Measurements from ENCODE around the gene PHLDB3.

DNA sequence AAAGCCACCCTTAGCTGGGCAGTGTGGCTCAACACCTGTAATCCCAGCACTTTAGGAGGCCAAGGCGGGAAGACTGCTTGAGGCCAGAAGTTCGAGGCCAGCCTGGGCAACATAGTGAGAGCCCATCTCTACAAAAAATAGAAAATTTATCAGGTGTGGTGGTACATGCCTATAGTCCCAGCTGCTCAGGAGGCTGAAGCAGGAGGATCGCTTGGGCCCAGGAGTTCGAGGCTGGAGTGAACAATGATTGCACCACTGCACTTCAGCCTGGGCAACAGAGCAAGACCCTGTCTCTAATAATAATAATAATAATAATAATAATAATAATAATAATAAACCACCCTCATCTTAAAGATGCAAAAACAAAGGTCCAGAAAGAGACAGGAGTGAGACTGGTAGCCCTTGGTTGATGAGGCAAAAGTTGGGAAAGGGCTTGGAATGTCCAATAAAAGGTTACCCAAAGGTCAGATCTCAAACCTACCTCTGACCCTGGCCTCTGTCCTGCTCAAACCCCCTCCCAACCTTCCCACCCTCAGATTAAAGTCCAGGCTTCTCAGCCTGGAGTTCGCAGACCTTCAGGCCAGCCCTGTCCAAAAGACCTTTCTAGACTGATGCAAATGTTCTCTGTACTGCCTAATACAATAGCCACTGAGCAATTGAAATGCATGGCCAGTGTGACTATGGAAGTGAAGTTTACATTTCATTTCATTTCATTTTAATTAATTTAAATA lies 37.5 kb upstream of the PHLDB3 start:
- no peak for TF ChIP-seq CBX2 (IDR thresholded peaks at IDR 0.05; ENCODE audit: borderline replicate concordance, low read depth)
- TF ChIP-seq POLR2A (IDR thresholded peaks at IDR 0.05; ENCODE audit: low read length) = no peak
- TF ChIP-seq, protein P1, sequence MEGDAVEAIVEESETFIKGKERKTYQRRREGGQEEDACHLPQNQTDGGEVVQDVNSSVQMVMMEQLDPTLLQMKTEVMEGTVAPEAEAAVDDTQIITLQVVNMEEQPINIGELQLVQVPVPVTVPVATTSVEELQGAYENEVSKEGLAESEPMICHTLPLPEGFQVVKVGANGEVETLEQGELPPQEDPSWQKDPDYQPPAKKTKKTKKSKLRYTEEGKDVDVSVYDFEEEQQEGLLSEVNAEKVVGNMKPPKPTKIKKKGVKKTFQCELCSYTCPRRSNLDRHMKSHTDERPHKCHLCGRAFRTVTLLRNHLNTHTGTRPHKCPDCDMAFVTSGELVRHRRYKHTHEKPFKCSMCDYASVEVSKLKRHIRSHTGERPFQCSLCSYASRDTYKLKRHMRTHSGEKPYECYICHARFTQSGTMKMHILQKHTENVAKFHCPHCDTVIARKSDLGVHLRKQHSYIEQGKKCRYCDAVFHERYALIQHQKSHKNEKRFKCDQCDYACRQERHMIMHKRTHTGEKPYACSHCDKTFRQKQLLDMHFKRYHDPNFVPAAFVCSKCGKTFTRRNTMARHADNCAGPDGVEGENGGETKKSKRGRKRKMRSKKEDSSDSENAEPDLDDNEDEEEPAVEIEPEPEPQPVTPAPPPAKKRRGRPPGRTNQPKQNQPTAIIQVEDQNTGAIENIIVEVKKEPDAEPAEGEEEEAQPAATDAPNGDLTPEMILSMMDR (IDR thresholded peaks at IDR 0.05) = no peak
- no peak for TF ChIP-seq RFX5 (IDR thresholded peaks at IDR 0.05)
- TF ChIP-seq, protein P2, sequence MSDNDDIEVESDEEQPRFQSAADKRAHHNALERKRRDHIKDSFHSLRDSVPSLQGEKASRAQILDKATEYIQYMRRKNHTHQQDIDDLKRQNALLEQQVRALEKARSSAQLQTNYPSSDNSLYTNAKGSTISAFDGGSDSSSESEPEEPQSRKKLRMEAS (IDR thresholded peaks at IDR 0.05) = no peak
- no peak for TF ChIP-seq ESRRA (IDR thresholded peaks at IDR 0.05; ENCODE audit: borderline replicate concordance, low read length)
- no peak for TF ChIP-seq FOSL2 (IDR thresholded peaks at IDR 0.05)
- no peak for TF ChIP-seq FOSL2 (CRISPR knock-in tag; IDR thresholded peaks at IDR 0.05)
- TF ChIP-seq POLR2AphosphoS2 (conservative IDR thresholded peaks at IDR 0.05; ENCODE audit: low read length) = no peak
- TF ChIP-seq, protein P3, sequence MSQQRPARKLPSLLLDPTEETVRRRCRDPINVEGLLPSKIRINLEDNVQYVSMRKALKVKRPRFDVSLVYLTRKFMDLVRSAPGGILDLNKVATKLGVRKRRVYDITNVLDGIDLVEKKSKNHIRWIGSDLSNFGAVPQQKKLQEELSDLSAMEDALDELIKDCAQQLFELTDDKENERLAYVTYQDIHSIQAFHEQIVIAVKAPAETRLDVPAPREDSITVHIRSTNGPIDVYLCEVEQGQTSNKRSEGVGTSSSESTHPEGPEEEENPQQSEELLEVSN (IDR thresholded peaks at IDR 0.05; ENCODE audit: borderline replicate concordance, low read depth) = no peak
- no peak for TF ChIP-seq FOXS1 (CRISPR knock-in tag; IDR thresholded peaks at IDR 0.05)
- TF ChIP-seq RAD21 (conservative IDR thresholded peaks at IDR 0.05 in 1 of 2, IDR thresholded peaks at IDR 0.05 in 1 of 2) = no peak
- TF ChIP-seq EP300 (IDR thresholded peaks at IDR 0.05) = no peak
- TF ChIP-seq CHD4 (IDR thresholded peaks at IDR 0.05; ENCODE audit: borderline replicate concordance) = no peak
- no peak for TF ChIP-seq EHMT2 (IDR thresholded peaks at IDR 0.05; ENCODE audit: low read depth)
